Measurements from ENCODE around the gene GUCY1A1. TPM values are rescaled to one million over a fixed set of nuclear protein-coding genes. Genes with fewer than 3 reads are reported as not detected.
A peak's percentile ranks its signal among the peaks of the same experiment; 100 is the strongest.

Gene GUCY1A1
- total and polyA plus RNA-seq, 10 donors = 2.0 to 44.9 (median 23.1) TPM

GRCh38 chr4:155658681-155659064 lies 8.0 kb upstream of the GUCY1A1 start:
- 36 to 64% (median 61%) methylated on average over 1 of the region's 1 CpG for WGBS, 5 donors
- intact Hi-C loops (cut with DNase I; ENCODE audit: low total_unique reads) = no loop called here
- H3K27me3 ChIP-seq (replicated peaks in 1 of 7) = peaks cover 0 to 4% (median 0%) of the 10 kb centered on the region in 7 donors
- H3K36me3 ChIP-seq = no peaks in the 10 kb centered on the region
- H3K4me3 ChIP-seq = no peak overlapping the region
- H3K9me3 ChIP-seq = peaks cover 0 to 6% (median 0%) of the 10 kb centered on the region in 8 donors
- H3K4me1 ChIP-seq = no peaks in the 10 kb centered on the region
- no peak for TF ChIP-seq POLR2A (IDR thresholded peaks at IDR 0.05)
- no peak for TF ChIP-seq CTCF (IDR thresholded peaks at IDR 0.05 in 8 of 11, conservative IDR thresholded peaks at IDR 0.05 in 3 of 11)
- TF ChIP-seq POLR2AphosphoS5 (IDR thresholded peaks at IDR 0.05) = no peak
- DNase-seq = no peak
- no peak overlapping the region for H3K27ac ChIP-seq

- no peak for DNase-seq
- intact Hi-C loops (cut with DNase I; ENCODE audit: low total_unique reads) = no loop called here
- peak overlapping the region in 1 of 8 donors; percentile 8 for H3K27ac ChIP-seq
- H3K27me3 ChIP-seq (replicated peaks in 1 of 7) = peaks cover 0 to 4% (median 0%) of the 10 kb centered on the region in 7 donors
- H3K4me3 ChIP-seq = no peak overlapping the region
- 83 to 94% (median 92%) methylated on average over 1 of the region's 1 CpG for WGBS, 5 donors
- TF ChIP-seq POLR2AphosphoS5 (IDR thresholded peaks at IDR 0.05) (no peak), POLR2A (IDR thresholded peaks at IDR 0.05) (no peak), CTCF (IDR thresholded peaks at IDR 0.05 in 8 of 11, conservative IDR thresholded peaks at IDR 0.05 in 3 of 11) (no peak)
- H3K9me3 ChIP-seq = peaks cover 0 to 6% (median 0%) of the 10 kb centered on the region in 8 donors
- H3K36me3 ChIP-seq = no peaks in the 10 kb centered on the region
- H3K4me1 ChIP-seq = no peaks in the 10 kb centered on the region
These were observed 7.5 kb upstream of the GUCY1A1 start for GRCh38 chr4:155659176-155659575.

- no peak for DNase-seq
- Histone ChIP-seq H3K9me3 (peaks cover 0 to 6% (median 0%) of the 10 kb centered on the region in 8 donors), H3K4me3 (no peak overlapping the region), H3K27me3 (replicated peaks in 1 of 7) (peaks cover 0 to 7% (median 0%) of the 10 kb centered on the region in 7 donors), H3K4me1 (no peaks in the 10 kb centered on the region), H3K36me3 (no peaks in the 10 kb centered on the region), H3K27ac (no peak overlapping the region)
- TF ChIP-seq CTCF (IDR thresholded peaks at IDR 0.05 in 8 of 11, conservative IDR thresholded peaks at IDR 0.05 in 3 of 11) (no peak), POLR2A (IDR thresholded peaks at IDR 0.05) (no peak), POLR2AphosphoS5 (IDR thresholded peaks at IDR 0.05) (no peak)
- intact Hi-C loops (cut with DNase I; ENCODE audit: low total_unique reads) = no loop called here
- 66 to 84% (median 79%) methylated on average over 2 of the region's 2 CpGs for WGBS, 5 donors
These were observed 6.2 kb upstream of the GUCY1A1 start for GRCh38 chr4:155660436-155660835.

GRCh38 chr4:155665054-155665453 lies 1.6 kb upstream of the GUCY1A1 start:
- DNase-seq = no peak
- intact Hi-C loops (cut with DNase I; ENCODE audit: low total_unique reads) = no loop called here
- Histone ChIP-seq H3K4me3 (no peak overlapping the region), H3K27ac (no peak overlapping the region), H3K36me3 (no peaks in the 10 kb centered on the region), H3K27me3 (replicated peaks in 1 of 7) (peaks cover 0 to 34% (median 14%) of the 10 kb centered on the region in 7 donors), H3K4me1 (peaks cover 0 to 28% (median 14%) of the 10 kb centered on the region in 6 donors), H3K9me3 (no peaks in the 10 kb centered on the region)
- WGBS, 5 donors = 70 to 83% (median 74%) methylated on average over 2 of the region's 2 CpGs
- TF ChIP-seq CTCF (IDR thresholded peaks at IDR 0.05 in 8 of 11, conservative IDR thresholded peaks at IDR 0.05 in 3 of 11) (no peak), POLR2A (IDR thresholded peaks at IDR 0.05) (no peak), POLR2AphosphoS5 (IDR thresholded peaks at IDR 0.05) (no peak)

All from spleen (tissue), 11 donors.